Measurements from ENCODE around the gene SLMAP.

Gene SLMAP

DNA sequence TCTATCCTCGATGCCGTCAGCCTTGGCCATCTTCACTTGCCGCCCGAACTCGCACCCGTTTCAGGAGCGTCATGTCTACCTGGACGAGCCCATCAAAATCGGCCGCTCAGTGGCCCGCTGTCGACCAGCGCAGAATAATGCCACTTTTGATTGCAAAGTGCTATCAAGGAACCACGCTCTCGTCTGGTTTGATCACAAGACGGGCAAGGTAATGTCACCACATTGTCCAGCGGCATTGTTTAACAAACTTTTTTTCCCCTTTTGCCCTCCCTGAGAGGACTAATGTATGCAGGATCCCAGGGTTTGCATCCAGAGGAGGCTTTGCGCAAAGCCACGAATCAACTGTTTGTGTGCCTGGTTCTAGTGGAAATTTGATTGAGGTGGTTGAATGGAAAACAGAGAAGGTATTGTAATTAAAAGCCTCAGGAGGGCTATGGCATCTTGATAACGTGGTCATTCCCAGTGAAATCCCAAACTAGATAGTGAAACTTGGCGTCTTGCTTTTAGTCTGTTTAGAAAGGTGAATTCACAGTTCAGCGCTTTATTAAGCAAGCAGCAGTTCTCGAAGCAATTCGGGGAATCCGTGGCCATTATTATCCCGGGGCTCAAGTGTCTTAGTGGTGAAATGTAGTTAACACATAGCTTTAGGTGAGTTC, 1.7 kb downstream of the SLMAP start:
- no peak for DNase-seq (ENCODE audit: low read depth)
- TF ChIP-seq, protein P1, sequence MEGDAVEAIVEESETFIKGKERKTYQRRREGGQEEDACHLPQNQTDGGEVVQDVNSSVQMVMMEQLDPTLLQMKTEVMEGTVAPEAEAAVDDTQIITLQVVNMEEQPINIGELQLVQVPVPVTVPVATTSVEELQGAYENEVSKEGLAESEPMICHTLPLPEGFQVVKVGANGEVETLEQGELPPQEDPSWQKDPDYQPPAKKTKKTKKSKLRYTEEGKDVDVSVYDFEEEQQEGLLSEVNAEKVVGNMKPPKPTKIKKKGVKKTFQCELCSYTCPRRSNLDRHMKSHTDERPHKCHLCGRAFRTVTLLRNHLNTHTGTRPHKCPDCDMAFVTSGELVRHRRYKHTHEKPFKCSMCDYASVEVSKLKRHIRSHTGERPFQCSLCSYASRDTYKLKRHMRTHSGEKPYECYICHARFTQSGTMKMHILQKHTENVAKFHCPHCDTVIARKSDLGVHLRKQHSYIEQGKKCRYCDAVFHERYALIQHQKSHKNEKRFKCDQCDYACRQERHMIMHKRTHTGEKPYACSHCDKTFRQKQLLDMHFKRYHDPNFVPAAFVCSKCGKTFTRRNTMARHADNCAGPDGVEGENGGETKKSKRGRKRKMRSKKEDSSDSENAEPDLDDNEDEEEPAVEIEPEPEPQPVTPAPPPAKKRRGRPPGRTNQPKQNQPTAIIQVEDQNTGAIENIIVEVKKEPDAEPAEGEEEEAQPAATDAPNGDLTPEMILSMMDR (IDR thresholded peaks at IDR 0.05; ENCODE audit: control insufficient read depth, insufficient read depth, low read depth, low read length, missing control alignments) = no peak
- peak overlapping the region; percentile 97 for H3K4me3 ChIP-seq (ENCODE audit: control insufficient read depth, low read depth, low read length)

DNA sequence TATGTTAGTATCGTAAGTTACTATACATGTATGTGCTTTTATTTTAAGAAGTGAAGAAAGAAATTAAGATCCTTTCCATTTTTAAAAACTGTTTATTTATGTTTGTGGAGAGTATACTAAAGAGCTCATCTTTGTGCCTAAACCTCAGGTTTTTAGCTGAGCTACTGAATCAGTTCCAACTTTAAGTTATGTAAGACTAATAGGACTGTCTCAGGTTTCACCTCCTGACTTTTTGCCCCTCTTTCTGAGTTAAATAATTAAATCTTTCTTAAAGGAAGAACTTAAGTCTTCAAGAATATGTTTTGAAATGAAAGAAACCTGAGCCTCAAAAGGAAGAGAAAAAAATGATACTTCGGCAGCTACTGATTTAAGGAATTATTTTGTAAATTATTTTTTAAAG, 2.6 kb downstream of the SLMAP start:
- DNase-seq (ENCODE audit: low read depth) = no peak
- no peak overlapping the region for H3K4me3 ChIP-seq (ENCODE audit: control insufficient read depth, low read depth, low read length)
- TF ChIP-seq, protein P1 (IDR thresholded peaks at IDR 0.05; ENCODE audit: control insufficient read depth, insufficient read depth, low read depth, low read length, missing control alignments) = no peak

DNA sequence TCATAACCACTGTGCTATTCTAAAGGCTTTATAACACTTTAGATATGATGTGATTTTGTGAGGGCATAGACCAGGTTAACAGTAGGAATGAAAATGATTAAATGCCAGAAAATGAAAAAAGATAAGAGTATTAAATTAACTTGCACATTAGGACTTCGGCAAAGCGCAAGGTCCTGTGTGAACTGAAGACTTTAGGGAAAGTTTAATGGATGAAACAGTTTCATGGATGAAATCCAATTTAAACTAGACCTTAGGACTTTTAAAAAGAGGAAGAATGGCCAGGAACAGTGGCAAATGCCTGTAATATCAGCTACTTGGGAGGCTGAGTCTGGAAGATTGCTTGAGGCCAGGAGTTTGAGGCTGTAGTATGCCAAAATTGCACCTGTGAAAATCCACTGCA, 8.7 kb downstream of the SLMAP start:
- H3K4me3 ChIP-seq (ENCODE audit: control insufficient read depth, low read depth, low read length) = no peak overlapping the region
- TF ChIP-seq, protein P1 (IDR thresholded peaks at IDR 0.05; ENCODE audit: control insufficient read depth, insufficient read depth, low read depth, low read length, missing control alignments) = no peak
- no peak for DNase-seq (ENCODE audit: low read depth)

DNA sequence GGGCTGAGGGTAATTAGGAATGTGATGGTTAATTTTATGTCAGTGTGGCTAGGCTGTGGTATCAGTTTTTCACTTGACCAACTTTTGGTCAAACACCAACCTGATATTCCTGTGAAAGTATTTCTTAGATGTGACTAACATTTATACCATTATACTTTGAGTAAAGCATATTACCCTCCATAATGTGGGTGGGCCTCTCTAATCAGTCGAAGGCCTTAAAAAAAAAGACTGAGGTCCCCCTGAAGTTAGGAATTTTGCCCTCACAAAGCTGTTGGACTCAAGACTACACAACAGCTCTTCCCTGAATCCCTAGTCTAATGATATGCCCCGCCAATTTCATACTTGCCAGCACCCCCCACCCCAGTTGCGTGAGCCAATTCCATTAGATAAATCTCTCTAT, 12.5 kb downstream of the SLMAP start:
- TF ChIP-seq, protein P1 (IDR thresholded peaks at IDR 0.05; ENCODE audit: control insufficient read depth, insufficient read depth, low read depth, low read length, missing control alignments) = no peak
- no peak for DNase-seq (ENCODE audit: low read depth)
- H3K4me3 ChIP-seq (ENCODE audit: control insufficient read depth, low read depth, low read length) = no peak overlapping the region

DNA sequence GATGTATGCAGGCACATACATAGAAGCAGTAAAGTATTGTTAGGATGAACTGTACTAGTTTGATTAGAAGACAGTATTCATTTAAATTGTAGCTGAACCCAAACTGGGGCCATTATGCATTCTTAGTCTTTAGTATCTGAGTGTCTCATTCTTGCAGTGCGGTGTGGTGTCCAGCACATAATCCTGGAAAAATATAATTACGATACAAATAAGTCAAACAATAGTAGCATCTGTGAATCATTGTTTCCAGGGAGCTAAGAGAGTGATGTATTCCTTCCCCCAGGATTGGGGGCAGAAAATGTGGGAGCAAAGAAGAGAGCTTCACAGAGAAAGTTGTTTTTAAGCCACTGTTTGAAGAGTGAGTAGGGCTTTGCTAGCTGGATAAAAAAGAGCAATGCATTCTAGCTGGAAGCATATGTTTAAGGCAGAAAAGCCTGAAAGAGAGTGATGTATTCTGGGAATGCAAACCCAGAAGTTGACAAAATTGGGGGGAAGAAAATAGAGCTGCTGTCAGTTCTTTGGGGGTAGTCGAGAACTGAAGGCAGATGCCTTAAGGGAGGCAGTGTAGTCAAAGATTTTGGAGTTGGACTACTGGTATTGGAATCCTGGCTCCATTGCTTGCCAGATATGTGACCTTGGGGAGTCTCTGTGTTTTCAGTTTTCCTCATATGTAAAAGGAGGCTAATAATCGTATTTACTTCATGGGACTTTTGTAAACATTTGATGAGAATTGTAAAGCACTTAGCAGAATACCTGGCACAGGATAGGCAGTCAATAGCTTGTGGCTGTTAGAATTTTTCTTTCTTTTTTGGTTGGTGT, 14.1 kb downstream of the SLMAP start:
- TF ChIP-seq, protein P1 (IDR thresholded peaks at IDR 0.05; ENCODE audit: control insufficient read depth, insufficient read depth, low read depth, low read length, missing control alignments) = no peak
- H3K4me3 ChIP-seq (ENCODE audit: control insufficient read depth, low read depth, low read length) = no peak overlapping the region

DNA sequence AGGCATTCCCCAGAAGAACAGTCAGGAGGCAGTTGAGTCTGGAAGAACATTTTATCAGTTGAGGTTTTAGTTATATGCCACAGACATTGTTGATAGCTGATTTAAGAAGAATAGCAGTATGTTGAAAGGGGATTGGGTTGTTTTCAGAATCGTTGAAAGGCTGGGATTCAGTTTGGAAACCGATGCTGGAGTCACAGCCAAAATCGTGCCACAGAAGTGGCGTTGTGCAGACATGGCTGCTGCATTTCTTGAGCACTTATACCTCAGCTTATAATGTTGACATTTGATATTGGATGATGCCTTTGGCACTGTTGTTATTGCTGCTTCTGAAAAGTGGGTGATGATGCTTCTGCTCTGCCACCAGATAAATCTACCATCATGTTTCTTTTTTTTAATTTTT, 16.1 kb downstream of the SLMAP start:
- DNase-seq (ENCODE audit: low read depth) = no peak
- H3K4me3 ChIP-seq (ENCODE audit: control insufficient read depth, low read depth, low read length) = no peak overlapping the region
- TF ChIP-seq, protein P1 (IDR thresholded peaks at IDR 0.05; ENCODE audit: control insufficient read depth, insufficient read depth, low read depth, low read length, missing control alignments) = no peak

More for the DNA sequence above, 14.1 kb downstream of the SLMAP start:
- DNase-seq (ENCODE audit: low read depth) = no peak

All from AG09309 (cell line).